ENCODE measurements around the gene TEX12. TPM values are rescaled to one million over a fixed set of nuclear protein-coding genes. Genes with fewer than 3 reads are reported as not detected.

Gene TEX12
- total RNA-seq, 1 donor from 2014 or later, result not detected

DNA sequence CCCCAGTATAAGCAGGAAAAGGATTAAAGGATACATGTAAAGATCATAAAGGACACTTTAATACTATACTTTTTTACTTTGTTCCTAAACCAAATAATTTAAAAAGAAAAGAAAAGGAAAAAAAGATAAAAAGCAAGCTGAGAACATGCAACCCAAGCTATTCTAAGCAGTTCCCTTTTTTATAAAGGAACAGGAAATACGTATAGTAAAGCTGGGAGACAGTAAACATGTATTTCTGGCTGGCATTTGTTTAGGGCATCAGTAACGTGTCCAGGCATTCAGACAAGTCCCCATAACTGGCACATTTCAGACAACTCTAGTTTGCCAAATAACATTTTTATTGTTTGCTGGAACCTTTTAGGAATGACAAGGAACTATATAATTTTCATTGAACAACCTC, 33.1 kb downstream of the TEX12 start:
- Histone ChIP-seq H3K4me1 (no peaks in the 10 kb centered on the region), H3K27ac (no peak overlapping the region), H3K4me3 (no peak overlapping the region), H3K27me3 (ENCODE audit: low read depth) (no peaks in the 10 kb centered on the region), H3K9me3 (no peaks in the 10 kb centered on the region), H3K36me3 (no peaks in the 10 kb centered on the region)
- no peak for DNase-seq
- TF ChIP-seq, protein P1, sequence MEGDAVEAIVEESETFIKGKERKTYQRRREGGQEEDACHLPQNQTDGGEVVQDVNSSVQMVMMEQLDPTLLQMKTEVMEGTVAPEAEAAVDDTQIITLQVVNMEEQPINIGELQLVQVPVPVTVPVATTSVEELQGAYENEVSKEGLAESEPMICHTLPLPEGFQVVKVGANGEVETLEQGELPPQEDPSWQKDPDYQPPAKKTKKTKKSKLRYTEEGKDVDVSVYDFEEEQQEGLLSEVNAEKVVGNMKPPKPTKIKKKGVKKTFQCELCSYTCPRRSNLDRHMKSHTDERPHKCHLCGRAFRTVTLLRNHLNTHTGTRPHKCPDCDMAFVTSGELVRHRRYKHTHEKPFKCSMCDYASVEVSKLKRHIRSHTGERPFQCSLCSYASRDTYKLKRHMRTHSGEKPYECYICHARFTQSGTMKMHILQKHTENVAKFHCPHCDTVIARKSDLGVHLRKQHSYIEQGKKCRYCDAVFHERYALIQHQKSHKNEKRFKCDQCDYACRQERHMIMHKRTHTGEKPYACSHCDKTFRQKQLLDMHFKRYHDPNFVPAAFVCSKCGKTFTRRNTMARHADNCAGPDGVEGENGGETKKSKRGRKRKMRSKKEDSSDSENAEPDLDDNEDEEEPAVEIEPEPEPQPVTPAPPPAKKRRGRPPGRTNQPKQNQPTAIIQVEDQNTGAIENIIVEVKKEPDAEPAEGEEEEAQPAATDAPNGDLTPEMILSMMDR (IDR thresholded peaks at IDR 0.05), result no peak
- no peak for ATAC-seq
- intact Hi-C loops (cut with DNase I), result no loop called here

DNA sequence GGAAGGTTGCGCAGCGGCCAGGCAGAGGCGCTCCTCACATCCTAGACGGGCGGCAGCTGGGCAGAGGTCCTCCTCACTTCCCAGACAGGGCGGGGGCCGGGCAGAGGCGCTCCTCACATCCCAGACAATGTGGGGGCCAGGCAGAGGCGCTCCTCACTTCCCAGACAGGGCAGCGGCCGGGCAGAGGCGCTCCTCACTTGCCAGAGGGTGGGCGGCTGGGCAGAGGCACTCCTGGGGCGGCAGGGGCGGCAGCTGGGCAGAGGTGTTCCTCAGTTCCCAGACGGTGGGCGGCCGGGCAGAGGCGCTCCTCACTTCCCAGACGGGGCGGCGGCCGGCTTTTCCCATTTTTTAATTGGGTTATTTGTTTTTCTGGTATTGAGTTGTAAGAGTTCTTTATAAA, 38.9 kb downstream of the TEX12 start:
- H3K4me1 ChIP-seq, result no peaks in the 10 kb centered on the region
- ATAC-seq (no peak), DNase-seq (no peak)
- H3K9me3 ChIP-seq, result no peaks in the 10 kb centered on the region
- no peaks in the 10 kb centered on the region for H3K27me3 ChIP-seq (ENCODE audit: low read depth)
- no peak overlapping the region for H3K27ac ChIP-seq
- no peak overlapping the region for H3K4me3 ChIP-seq
- H3K36me3 ChIP-seq, result no peaks in the 10 kb centered on the region
- intact Hi-C loops (cut with DNase I), result no loop called here
- TF ChIP-seq, protein P1 (IDR thresholded peaks at IDR 0.05), result no peak

DNA sequence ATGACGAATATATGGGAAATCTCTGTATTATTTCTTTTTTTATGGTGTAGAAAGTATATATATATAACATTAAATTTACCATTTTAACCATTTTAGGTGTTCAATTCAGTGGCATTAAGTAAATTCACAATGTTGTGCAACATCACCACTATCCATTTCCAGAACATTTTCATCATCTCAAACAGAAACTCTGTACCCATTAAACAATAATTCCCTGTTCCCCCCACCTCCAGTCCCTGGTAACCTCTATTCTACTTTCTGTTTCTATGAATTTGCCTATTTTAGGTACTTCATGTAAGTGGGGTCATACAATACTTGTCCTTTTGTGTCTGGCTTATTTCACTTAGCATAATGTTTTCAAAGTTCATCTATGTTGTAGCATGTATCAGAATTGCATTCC, 43.7 kb downstream of the TEX12 start:
- no peaks in the 10 kb centered on the region for H3K36me3 ChIP-seq
- no peak overlapping the region for H3K4me3 ChIP-seq
- DNase-seq, result no peak
- intact Hi-C loops (cut with DNase I), result no loop called here
- TF ChIP-seq, protein P1 (IDR thresholded peaks at IDR 0.05), result no peak
- no peaks in the 10 kb centered on the region for H3K4me1 ChIP-seq
- no peak overlapping the region for H3K27ac ChIP-seq
- no peak for ATAC-seq
- no peaks in the 10 kb centered on the region for H3K27me3 ChIP-seq (ENCODE audit: low read depth)
- H3K9me3 ChIP-seq, result no peaks in the 10 kb centered on the region

DNA sequence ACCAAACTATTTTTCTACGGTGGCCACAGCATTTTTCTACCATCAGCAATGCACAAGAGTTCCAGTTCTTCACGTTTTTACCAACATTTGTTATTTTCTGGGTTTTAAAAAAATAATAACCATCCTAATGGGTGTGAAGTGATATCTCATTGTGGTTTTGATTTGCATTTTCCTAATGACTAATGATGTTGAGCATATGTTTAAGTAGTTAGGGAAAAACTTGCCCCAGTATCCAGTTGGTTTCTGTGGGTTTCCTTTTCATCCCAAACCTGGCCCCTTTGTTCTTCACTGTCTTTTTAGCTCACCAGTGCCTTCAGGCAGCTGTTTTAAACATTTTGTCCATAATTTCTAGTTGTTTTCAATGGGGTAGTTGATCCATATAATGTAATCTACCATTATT, 44.4 kb downstream of the TEX12 start:
- TF ChIP-seq, protein P1 (IDR thresholded peaks at IDR 0.05), result no peak
- Histone ChIP-seq H3K27me3 (ENCODE audit: low read depth) (no peaks in the 10 kb centered on the region), H3K27ac (no peak overlapping the region), H3K36me3 (no peaks in the 10 kb centered on the region), H3K9me3 (no peaks in the 10 kb centered on the region), H3K4me1 (no peaks in the 10 kb centered on the region), H3K4me3 (no peak overlapping the region)
- DNase-seq, result no peak
- intact Hi-C loops (cut with DNase I), result no loop called here
- ATAC-seq, result no peak

DNA sequence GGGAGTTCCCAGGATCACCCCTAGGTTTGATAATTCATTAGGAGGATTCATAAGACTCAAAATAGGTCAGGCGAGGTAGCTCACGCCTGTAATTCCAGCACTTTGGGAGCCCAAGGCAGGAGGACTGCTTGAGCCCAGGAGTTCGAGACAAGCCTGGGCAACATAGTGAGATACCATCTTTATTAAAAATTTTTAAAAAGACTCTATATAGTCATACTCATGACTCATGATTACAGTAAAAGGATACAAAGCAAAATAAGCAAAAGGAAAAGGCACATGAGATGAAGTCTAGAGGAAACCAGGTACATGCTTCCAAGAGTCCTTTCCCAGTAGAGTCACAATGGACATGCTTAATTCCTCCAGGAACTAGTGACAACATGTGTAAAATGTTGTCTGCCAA, 45.1 kb downstream of the TEX12 start:
- no peaks in the 10 kb centered on the region for H3K36me3 ChIP-seq
- TF ChIP-seq, protein P1 (IDR thresholded peaks at IDR 0.05), result no peak
- no peaks in the 10 kb centered on the region for H3K27me3 ChIP-seq (ENCODE audit: low read depth)
- H3K4me3 ChIP-seq, result no peak overlapping the region
- intact Hi-C loops (cut with DNase I), result no loop called here
- H3K27ac ChIP-seq, result no peak overlapping the region
- no peaks in the 10 kb centered on the region for H3K9me3 ChIP-seq
- DNase-seq (no peak), ATAC-seq (no peak)
- H3K4me1 ChIP-seq, result no peaks in the 10 kb centered on the region

DNA sequence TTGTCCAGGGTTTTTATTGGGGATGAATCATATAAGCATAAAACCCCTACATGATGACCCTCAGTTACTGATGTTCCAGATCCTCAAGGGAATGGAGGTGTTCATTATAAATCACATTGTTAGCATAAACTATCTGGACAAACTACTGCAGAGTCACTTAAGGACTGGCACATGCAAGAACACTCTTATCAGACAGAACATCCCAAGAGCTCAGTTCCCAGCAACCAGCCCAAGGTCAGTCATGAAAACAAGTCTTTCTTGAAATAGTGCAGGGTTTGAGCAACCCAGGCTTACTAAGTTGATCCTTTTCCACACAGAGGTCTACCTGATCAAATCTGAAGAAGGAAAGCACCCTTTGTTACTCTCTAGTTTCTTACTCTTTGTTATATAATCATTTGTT, 45.5 kb downstream of the TEX12 start:
- H3K27ac ChIP-seq, result no peak overlapping the region
- no peaks in the 10 kb centered on the region for H3K36me3 ChIP-seq
- ATAC-seq (no peak), DNase-seq (no peak)
- intact Hi-C loops (cut with DNase I), result no loop called here
- H3K27me3 ChIP-seq (ENCODE audit: low read depth), result no peaks in the 10 kb centered on the region
- no peaks in the 10 kb centered on the region for H3K9me3 ChIP-seq
- H3K4me3 ChIP-seq, result no peak overlapping the region
- TF ChIP-seq, protein P1 (IDR thresholded peaks at IDR 0.05), result no peak
- no peaks in the 10 kb centered on the region for H3K4me1 ChIP-seq

Data from lower lobe of right lung (tissue), 2 donors.